HepG2 (cell line): ENCODE measurements around the gene SH2D3C. TPM values are rescaled to one million over a fixed set of nuclear protein-coding genes. Genes with fewer than 3 reads are reported as not detected.

Source experiments
- ATAC-seq: fragments of 200-7000 bp; cut with Tn5 transposase; 3 replicates; pipeline ENCODE4 v1.9.1; 2020; ENCODE audit warnings: mild to moderate bottlenecking, moderate library complexity
- BruUV-seq: library from RNA; stranded (reverse); fragments of 400-500 nt; replicated peaks from 2 replicates; lab custom pipeline; 2021; lab: Mats Ljungman, UMichigan
- CTCF ChIA-PET: fragments of 300-600 bp; formaldehyde crosslinking; extraction: SDS; loops from one replicate; lab custom pipeline; 2021; ENCODE audit warnings: low total read pairs, inconsistent platforms, low intra/inter-chr PET ratio; lab: Yijun Ruan, JAX
- POLR2A ChIA-PET: fragments of 350-600 bp; sonication (Branson Sonifier 250); formaldehyde crosslinking; loops from one replicate; lab custom pipeline; 2020; ENCODE audit warnings: antibody characterized with exemption, inconsistent platforms; lab: Yijun Ruan, JAX
- DNase-seq: peaks from one replicate; pipeline ENCODE4 v3.0.0-alpha.2; 2015; ENCODE audit warnings: low spot score
- FAIRE-seq: peaks from 3 replicates; lab custom pipeline; 2011; peaks lifted over from hg19 to GRCh38; lab: Jason Lieb, UNC
- H2AFZ ChIP-seq: one replicate; pipeline ENCODE4 v1.6.1; 2011; ENCODE audit warnings: low read length, inconsistent platforms
- H3K27ac ChIP-seq: fragments of 300-600 bp; 3 replicates; pipeline ENCODE4 v1.8.0; 2011; ENCODE audit warnings: mixed run types, mild to moderate bottlenecking, mixed read lengths, low read length, inconsistent platforms; ENCODE audit not compliant: insufficient read depth; ENCODE audit errors: extremely low read length
- H3K27me3 ChIP-seq, 2 experiments: fragments of 200-600 bp in 1 of 2; 2 replicates in 1 of 2; 3 replicates in 1 of 2; pipeline versions ENCODE4 v1.6.0 to v1.8.0; 2011; ENCODE audit warnings: low read length in 2 of 2, mild to moderate bottlenecking in 2 of 2, moderate library complexity in 2 of 2, inconsistent platforms in 1 of 2; ENCODE audit not compliant: insufficient read depth in 2 of 2, control insufficient read depth in 1 of 2
- H3K36me3 ChIP-seq, 2 experiments: fragments of 200-600 bp in 1 of 2; replicated peaks in 1 of 2; 2 replicates in 1 of 2; 3 replicates in 1 of 2; pipeline versions ENCODE4 v1.5.1 to v1.8.0; 2011; ENCODE audit warnings: low read length in 2 of 2, inconsistent platforms in 1 of 2; ENCODE audit not compliant: insufficient read depth in 2 of 2, control insufficient read depth in 1 of 2
- H3K4me1 ChIP-seq: 2 replicates; pipeline ENCODE4 v1.5.1; 2012; ENCODE audit warnings: low read length, inconsistent platforms; ENCODE audit not compliant: insufficient read depth
- H3K4me2 ChIP-seq: 2 replicates; pipeline ENCODE4 v1.6.0; 2011; ENCODE audit warnings: low read depth, low read length, inconsistent platforms
- H3K4me3 ChIP-seq, 3 experiments: fragments of 200-600 bp in 1 of 3; sonication (generic), shearing (Covaris generic) in 1 of 3; replicated peaks in 1 of 3; 2 replicates each; pipeline ENCODE4 v1.5.1; 2011 to 2016; ENCODE audit warnings: low read length in 3 of 3, inconsistent platforms in 2 of 3, low read depth in 2 of 3, mild to moderate bottlenecking in 2 of 3, control low read depth in 1 of 3, mixed read lengths in 1 of 3; ENCODE audit not compliant: insufficient read depth in 1 of 3
- H3K79me2 ChIP-seq: one replicate; pipeline ENCODE4 v1.6.1; 2011; ENCODE audit warnings: low read length, inconsistent platforms; ENCODE audit not compliant: insufficient read depth
- H3K9ac ChIP-seq: 2 replicates; pipeline ENCODE4 v1.6.0; 2011; ENCODE audit warnings: mild to moderate bottlenecking, low read depth, low read length, inconsistent platforms; ENCODE audit not compliant: insufficient read depth
- H3K9me3 ChIP-seq: 2 replicates; pipeline ENCODE4 v1.5.1; 2012; ENCODE audit warnings: mild to moderate bottlenecking, low read length
- H4K20me1 ChIP-seq: 2 replicates; pipeline ENCODE4 v1.6.0; 2011; ENCODE audit warnings: inconsistent platforms, mild to moderate bottlenecking, low read length, moderate library complexity; ENCODE audit not compliant: insufficient read depth
- ADNP ChIP-seq: sonication (generic); formaldehyde crosslinking; IDR thresholded peaks from 2 replicates; pipeline ENCODE4 v1.4.0; 2020; ENCODE audit warnings: missing genetic modification reagents
- CBX5 ChIP-seq: sonication (generic); formaldehyde crosslinking; IDR thresholded peaks from 2 replicates; pipeline ENCODE4 v1.4.0; 2020; ENCODE audit warnings: missing genetic modification reagents, borderline replicate concordance
- DNMT1 ChIP-seq: sonication (generic); formaldehyde crosslinking; IDR thresholded peaks from 2 replicates; pipeline ENCODE4 v1.5.1; 2020; ENCODE audit warnings: mild to moderate bottlenecking, missing genetic modification reagents
- EHMT2 ChIP-seq: fragments of 200-600 bp; sonication (generic); IDR thresholded peaks from 2 replicates; pipeline ENCODE4 v1.7.0; 2017; ENCODE audit warnings: antibody characterized with exemption, low read depth, low read length, borderline replicate concordance
- ESRRA ChIP-seq: sonication (generic); formaldehyde crosslinking; IDR thresholded peaks from 2 replicates; pipeline ENCODE4 v1.5.1; 2020; ENCODE audit warnings: mild to moderate bottlenecking, low read depth, missing genetic modification reagents
- GABPB1 ChIP-seq: IDR thresholded peaks from 2 replicates; pipeline ENCODE4 v1.6.1; 2016; ENCODE audit warnings: mild to moderate bottlenecking, missing genetic modification reagents, moderate library complexity, missing compliant biosample characterization
- IKZF4 ChIP-seq: sonication (generic); formaldehyde crosslinking; IDR thresholded peaks from 2 replicates; pipeline ENCODE4 v1.5.1; 2020; ENCODE audit warnings: borderline replicate concordance, mild to moderate bottlenecking, low read depth, missing genetic modification reagents; ENCODE audit errors: not compliant biosample characterization
- JUNB ChIP-seq: sonication (generic); formaldehyde crosslinking; IDR thresholded peaks from 2 replicates; pipeline ENCODE4 v1.8.0; 2022; ENCODE audit warnings: missing genetic modification reagents, mild to moderate bottlenecking, borderline replicate concordance
- RAD51 ChIP-seq: fragments of 450-650 bp; IDR thresholded peaks from 2 replicates; pipeline ENCODE4 v1.6.1; 2016; ENCODE audit warnings: borderline replicate concordance
- SIX1 ChIP-seq: sonication (generic); formaldehyde crosslinking; IDR thresholded peaks from 2 replicates; pipeline ENCODE4 v1.4.0; 2020; ENCODE audit warnings: missing genetic modification reagents, borderline replicate concordance
- TBX2 ChIP-seq: sonication (generic); formaldehyde crosslinking; IDR thresholded peaks from 2 replicates; pipeline ENCODE4 v1.5.0; 2020; ENCODE audit warnings: missing genetic modification reagents, mild to moderate bottlenecking, borderline replicate concordance
- YEATS4 ChIP-seq: sonication (generic); formaldehyde crosslinking; IDR thresholded peaks from 2 replicates; pipeline ENCODE4 v1.4.0; 2020; ENCODE audit warnings: missing genetic modification reagents, borderline replicate concordance
- ZFP36L1 ChIP-seq: sonication (generic); formaldehyde crosslinking; IDR thresholded peaks from 2 replicates; pipeline ENCODE4 v1.8.0; 2022; ENCODE audit warnings: mild to moderate bottlenecking, missing genetic modification reagents, moderate library complexity
- ZFX ChIP-seq: sonication (generic); formaldehyde crosslinking; IDR thresholded peaks from 2 replicates; pipeline ENCODE4 v1.4.0; 2020; ENCODE audit warnings: mild to moderate bottlenecking, low read depth, missing genetic modification reagents, moderate library complexity
- ZKSCAN1 ChIP-seq: fragments of 150-350 bp; IDR thresholded peaks from 2 replicates; pipeline ENCODE4 v1.6.1; 2014; ENCODE audit warnings: low read length
- ZNF484 ChIP-seq: sonication (generic); formaldehyde crosslinking; IDR thresholded peaks from 2 replicates; pipeline ENCODE4 v1.5.1; 2020; ENCODE audit warnings: mild to moderate bottlenecking, low read depth, missing genetic modification reagents, borderline replicate concordance
- ZNF547 ChIP-seq: sonication (generic); formaldehyde crosslinking; IDR thresholded peaks from 2 replicates; pipeline ENCODE4 v1.5.1; 2020; ENCODE audit warnings: mild to moderate bottlenecking, missing genetic modification reagents
- WGBS: methylation state at CpG from one replicate; pipeline ENCODE4 v1.1.6; 2017; ENCODE audit warnings: low lambda C conversion rate; 5-methylcytosine and 5-hydroxymethylcytosine counted together
- in situ Hi-C: cut with HindIII; loops from 2 replicates; pipeline ENCODE4 v1.10.0; 2017; ENCODE audit warnings: low pct_unique_long_range_greater_than_20kb; ENCODE audit not compliant: extremely low pct_ligation_motif_present
- intact Hi-C: fragments of 100-400 bp; cut with micrococcal nuclease; formaldehyde crosslinking; loops from one replicate; pipeline ENCODE4 v1.10.0; 2022; ENCODE audit not compliant: unreplicated experiment
- polyA plus RNA-seq, 8 experiments: library from polyadenylated mRNA; depleted of rRNA in 3 of 8; stranded (reverse) in 7 of 8; unstranded in 1 of 8; fragments of >200 nt; fragmentation: Illumina TruSeq in 4 of 8; extraction: Trizol in 4 of 8; gene quantifications; 2 replicates each; pipeline versions ENCODE4 v1.2.1 to v1.2.3, GENCODE V29; 2011 to 2016; ENCODE audit warnings: low read depth in 4 of 8, missing spikeins in 1 of 8, mixed read lengths in 1 of 8; ENCODE audit not compliant: insufficient read depth in 1 of 8
- total RNA-seq, 5 experiments: library from RNA; depleted of rRNA; stranded (reverse); fragments of >200 nt; fragmentation: Illumina TruSeq; extraction: Trizol; gene quantifications; 2 replicates each; pipeline ENCODE4 v1.2.3, GENCODE V29; 2016; ENCODE audit warnings: low read depth in 1 of 5
- TF ChIP-seq, protein P1 (sequence below): sonication (generic); formaldehyde crosslinking; IDR thresholded peaks from 2 replicates; pipeline ENCODE4 v1.4.0; 2020; ENCODE audit warnings: missing genetic modification reagents
- TF ChIP-seq, protein P2 (sequence below): sonication (generic); formaldehyde crosslinking; conservative IDR thresholded peaks from 2 replicates; pipeline ENCODE4 v1.5.0; 2020; ENCODE audit warnings: missing genetic modification reagents

SH2D3C gene
- total and polyA plus RNA-seq, 2 of the 13 experiments (the other 11 are each of a cell fraction or from before 2014, with no cell fraction given): not detected

DNA sequence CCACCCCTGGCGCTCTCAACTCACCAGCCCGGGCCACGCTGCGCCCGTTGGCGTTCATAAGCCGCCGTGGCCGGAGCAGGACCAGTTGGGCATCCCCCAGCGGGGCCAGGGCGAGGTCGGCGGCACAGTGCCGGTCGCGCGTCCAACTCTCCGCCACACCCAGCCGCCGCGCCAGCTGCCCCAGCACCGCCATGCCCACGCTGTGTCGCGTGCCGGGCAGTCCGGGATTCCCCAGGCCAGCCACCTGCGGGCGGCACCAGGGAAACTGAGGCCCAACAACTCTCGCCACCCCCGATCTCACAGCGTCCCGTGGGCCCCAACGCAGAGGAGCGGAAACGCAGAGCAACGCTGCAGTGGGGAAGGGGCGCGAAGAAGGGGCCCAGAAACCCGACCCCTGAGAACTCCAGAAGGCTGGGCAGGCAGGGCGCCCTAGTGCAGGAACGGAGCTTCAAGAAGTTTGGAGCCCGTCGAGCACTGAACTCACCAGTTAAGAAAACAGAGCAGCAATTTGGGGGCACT is 63.5 kb downstream of the SH2D3C start:
- Histone ChIP-seq H3K9ac (peak overlapping the region; percentile 55), H3K4me1 (peaks cover 40% of the 10 kb centered on the region), H3K9me3 (no peaks in the 10 kb centered on the region), H3K4me3 (peak overlapping the region; percentile 77 to 90 (median 82)), H3K27me3 (peaks cover 0 to 6% of the 10 kb centered on the region in 2 experiments; a peak in 2 of 5 replicates), H3K27ac (no peak overlapping the region), H3K36me3 (no peaks in the 10 kb centered on the region), H3K79me2 (no peaks in the 10 kb centered on the region), H4K20me1 (no peaks in the 10 kb centered on the region; the same call in 1 of the 2 replicates), H2AFZ (no peak overlapping the region), H3K4me2 (peak overlapping the region; percentile 97)
- in situ Hi-C loops: no loop called here
- no TSS peak for BruUV-seq
- ATAC-seq (peak; percentile 25), DNase-seq (no peak), FAIRE-seq (no peak)
- ChIA-PET CTCF (no interaction called here), POLR2A (interaction anchor here (0.8 to 2.4 kb wide), 6 partner anchors 9 to 107 kb away, joined by 3 to 11 read pairs (median 5); partner anchors contain the start of gene TOR2A)
- 1% methylated on average over 15 of the region's 44 CpGs for WGBS
- intact Hi-C loops: no loop called here
- 0 out of 2 replicates have a peak, but pooled peaks have one; percentile 14 for TF ChIP-seq ESRRA (CRISPR knock-in tag)
- TF ChIP-seq GABPB1 (CRISPR knock-in tag): no peak
- no peak for TF ChIP-seq YEATS4
- no peak for TF ChIP-seq ZKSCAN1
- TF ChIP-seq ZFP36L1 (CRISPR knock-in tag): no peak
- peak; percentile 62 for TF ChIP-seq IKZF4
- no peak for TF ChIP-seq JUNB (CRISPR knock-in tag)
- no peak for TF ChIP-seq ZNF484 (CRISPR knock-in tag)
- TF ChIP-seq TBX2 (CRISPR knock-in tag): no peak
- no peak for TF ChIP-seq ADNP (CRISPR knock-in tag)
- TF ChIP-seq DNMT1 (CRISPR knock-in tag): 0 out of 2 replicates have a peak, but pooled peaks have one; percentile 68
- TF ChIP-seq SIX1 (CRISPR knock-in tag): no peak
- TF ChIP-seq ZFX: no peak
- TF ChIP-seq CBX5 (CRISPR knock-in tag): no peak
- no peak for TF ChIP-seq EHMT2
- TF ChIP-seq, protein P1, sequence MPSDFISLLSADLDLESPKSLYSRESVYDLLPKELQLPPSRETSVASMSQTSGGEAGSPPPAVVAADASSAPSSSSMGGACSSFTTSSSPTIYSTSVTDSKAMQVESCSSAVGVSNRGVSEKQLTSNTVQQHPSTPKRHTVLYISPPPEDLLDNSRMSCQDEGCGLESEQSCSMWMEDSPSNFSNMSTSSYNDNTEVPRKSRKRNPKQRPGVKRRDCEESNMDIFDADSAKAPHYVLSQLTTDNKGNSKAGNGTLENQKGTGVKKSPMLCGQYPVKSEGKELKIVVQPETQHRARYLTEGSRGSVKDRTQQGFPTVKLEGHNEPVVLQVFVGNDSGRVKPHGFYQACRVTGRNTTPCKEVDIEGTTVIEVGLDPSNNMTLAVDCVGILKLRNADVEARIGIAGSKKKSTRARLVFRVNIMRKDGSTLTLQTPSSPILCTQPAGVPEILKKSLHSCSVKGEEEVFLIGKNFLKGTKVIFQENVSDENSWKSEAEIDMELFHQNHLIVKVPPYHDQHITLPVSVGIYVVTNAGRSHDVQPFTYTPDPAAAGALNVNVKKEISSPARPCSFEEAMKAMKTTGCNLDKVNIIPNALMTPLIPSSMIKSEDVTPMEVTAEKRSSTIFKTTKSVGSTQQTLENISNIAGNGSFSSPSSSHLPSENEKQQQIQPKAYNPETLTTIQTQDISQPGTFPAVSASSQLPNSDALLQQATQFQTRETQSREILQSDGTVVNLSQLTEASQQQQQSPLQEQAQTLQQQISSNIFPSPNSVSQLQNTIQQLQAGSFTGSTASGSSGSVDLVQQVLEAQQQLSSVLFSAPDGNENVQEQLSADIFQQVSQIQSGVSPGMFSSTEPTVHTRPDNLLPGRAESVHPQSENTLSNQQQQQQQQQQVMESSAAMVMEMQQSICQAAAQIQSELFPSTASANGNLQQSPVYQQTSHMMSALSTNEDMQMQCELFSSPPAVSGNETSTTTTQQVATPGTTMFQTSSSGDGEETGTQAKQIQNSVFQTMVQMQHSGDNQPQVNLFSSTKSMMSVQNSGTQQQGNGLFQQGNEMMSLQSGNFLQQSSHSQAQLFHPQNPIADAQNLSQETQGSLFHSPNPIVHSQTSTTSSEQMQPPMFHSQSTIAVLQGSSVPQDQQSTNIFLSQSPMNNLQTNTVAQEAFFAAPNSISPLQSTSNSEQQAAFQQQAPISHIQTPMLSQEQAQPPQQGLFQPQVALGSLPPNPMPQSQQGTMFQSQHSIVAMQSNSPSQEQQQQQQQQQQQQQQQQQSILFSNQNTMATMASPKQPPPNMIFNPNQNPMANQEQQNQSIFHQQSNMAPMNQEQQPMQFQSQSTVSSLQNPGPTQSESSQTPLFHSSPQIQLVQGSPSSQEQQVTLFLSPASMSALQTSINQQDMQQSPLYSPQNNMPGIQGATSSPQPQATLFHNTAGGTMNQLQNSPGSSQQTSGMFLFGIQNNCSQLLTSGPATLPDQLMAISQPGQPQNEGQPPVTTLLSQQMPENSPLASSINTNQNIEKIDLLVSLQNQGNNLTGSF (CRISPR knock-in tag): no peak
- TF ChIP-seq, protein P2, sequence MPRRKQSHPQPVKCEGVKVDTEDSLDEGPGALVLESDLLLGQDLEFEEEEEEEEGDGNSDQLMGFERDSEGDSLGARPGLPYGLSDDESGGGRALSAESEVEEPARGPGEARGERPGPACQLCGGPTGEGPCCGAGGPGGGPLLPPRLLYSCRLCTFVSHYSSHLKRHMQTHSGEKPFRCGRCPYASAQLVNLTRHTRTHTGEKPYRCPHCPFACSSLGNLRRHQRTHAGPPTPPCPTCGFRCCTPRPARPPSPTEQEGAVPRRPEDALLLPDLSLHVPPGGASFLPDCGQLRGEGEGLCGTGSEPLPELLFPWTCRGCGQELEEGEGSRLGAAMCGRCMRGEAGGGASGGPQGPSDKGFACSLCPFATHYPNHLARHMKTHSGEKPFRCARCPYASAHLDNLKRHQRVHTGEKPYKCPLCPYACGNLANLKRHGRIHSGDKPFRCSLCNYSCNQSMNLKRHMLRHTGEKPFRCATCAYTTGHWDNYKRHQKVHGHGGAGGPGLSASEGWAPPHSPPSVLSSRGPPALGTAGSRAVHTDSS (CRISPR knock-in tag): no peak
- no peak for TF ChIP-seq RAD51
- TF ChIP-seq ZNF547 (CRISPR knock-in tag): no peak; the same call in 1 of the 2 replicates
